Activated naive CD8-positive, alpha-beta T cell treated with anti-CD3 and anti-CD28 coated beads, Interleukin-2, amount 50 U/mL, for 24 hours (primary cell): ENCODE data around the gene PTOV1.

Experiments used
- ATAC-seq: fragments of 150-1000 bp; cut with Tn5 transposase; one replicate; pipeline ENCODE4 v1.10.0; 2021
- DNase-seq: peaks from one replicate; pipeline ENCODE4 v3.0.0; 2021
- H3K27ac Mint-ChIP-seq: one replicate; pipeline ENCODE4 v1.8.0; 2021; ENCODE audit warnings: mild to moderate bottlenecking, mixed read lengths
- H3K27me3 Mint-ChIP-seq: one replicate; pipeline ENCODE4 v1.8.0; 2021; ENCODE audit warnings: mixed read lengths
- H3K36me3 Mint-ChIP-seq: one replicate; pipeline ENCODE4 v1.8.0; 2021; ENCODE audit warnings: low read depth, mixed read lengths
- H3K4me1 Mint-ChIP-seq: one replicate; pipeline ENCODE4 v1.8.0; 2021; ENCODE audit warnings: mixed read lengths
- H3K4me3 Mint-ChIP-seq: one replicate; pipeline ENCODE4 v1.8.0; 2021; ENCODE audit warnings: mild to moderate bottlenecking, moderate library complexity, mixed read lengths
- H3K9me3 Mint-ChIP-seq: one replicate; pipeline ENCODE4 v1.8.0; 2021; ENCODE audit warnings: mixed read lengths

The PTOV1 gene

GRCh38 chr19:49887665-49888509, 36.9 kb downstream of the PTOV1 start:
- Mint-ChIP-seq H3K27ac (no peak overlapping the region), H3K9me3 (no peaks in the 10 kb centered on the region), H3K4me3 (no peak overlapping the region), H3K4me1 (peaks cover 12% of the 10 kb centered on the region), H3K27me3 (no peaks in the 10 kb centered on the region), H3K36me3 (peaks cover 21% of the 10 kb centered on the region)
- no peak for ATAC-seq
- DNase-seq, result no peak

- Mint-ChIP-seq H3K36me3 (peaks cover 19% of the 10 kb centered on the region), H3K27ac (no peak overlapping the region), H3K4me3 (no peak overlapping the region), H3K4me1 (peaks cover 15% of the 10 kb centered on the region), H3K9me3 (no peaks in the 10 kb centered on the region), H3K27me3 (no peaks in the 10 kb centered on the region)
- DNase-seq (no peak), ATAC-seq (no peak)
Observed at GRCh38 chr19:49888510-49888824, 37.5 kb downstream of the PTOV1 start.

GRCh38 chr19:49889038-49889686, 38.2 kb downstream of the PTOV1 start:
- no peaks in the 10 kb centered on the region for H3K27me3 Mint-ChIP-seq
- H3K36me3 Mint-ChIP-seq, result peaks cover 18% of the 10 kb centered on the region
- H3K4me1 Mint-ChIP-seq, result peaks cover 19% of the 10 kb centered on the region
- H3K27ac Mint-ChIP-seq, result no peak overlapping the region
- no peak overlapping the region for H3K4me3 Mint-ChIP-seq
- DNase-seq (no peak), ATAC-seq (no peak)
- H3K9me3 Mint-ChIP-seq, result no peaks in the 10 kb centered on the region

GRCh38 chr19:49889687-49890348, 38.9 kb downstream of the PTOV1 start:
- ATAC-seq, result peak; percentile 53
- H3K36me3 Mint-ChIP-seq, result peaks cover 15% of the 10 kb centered on the region
- no peaks in the 10 kb centered on the region for H3K9me3 Mint-ChIP-seq
- peak; percentile 78 for DNase-seq
- H3K4me3 Mint-ChIP-seq, result peak overlapping the region; percentile 63
- H3K27ac Mint-ChIP-seq, result peak overlapping the region; percentile 59
- H3K4me1 Mint-ChIP-seq, result peaks cover 24% of the 10 kb centered on the region
- no peaks in the 10 kb centered on the region for H3K27me3 Mint-ChIP-seq

DNA sequence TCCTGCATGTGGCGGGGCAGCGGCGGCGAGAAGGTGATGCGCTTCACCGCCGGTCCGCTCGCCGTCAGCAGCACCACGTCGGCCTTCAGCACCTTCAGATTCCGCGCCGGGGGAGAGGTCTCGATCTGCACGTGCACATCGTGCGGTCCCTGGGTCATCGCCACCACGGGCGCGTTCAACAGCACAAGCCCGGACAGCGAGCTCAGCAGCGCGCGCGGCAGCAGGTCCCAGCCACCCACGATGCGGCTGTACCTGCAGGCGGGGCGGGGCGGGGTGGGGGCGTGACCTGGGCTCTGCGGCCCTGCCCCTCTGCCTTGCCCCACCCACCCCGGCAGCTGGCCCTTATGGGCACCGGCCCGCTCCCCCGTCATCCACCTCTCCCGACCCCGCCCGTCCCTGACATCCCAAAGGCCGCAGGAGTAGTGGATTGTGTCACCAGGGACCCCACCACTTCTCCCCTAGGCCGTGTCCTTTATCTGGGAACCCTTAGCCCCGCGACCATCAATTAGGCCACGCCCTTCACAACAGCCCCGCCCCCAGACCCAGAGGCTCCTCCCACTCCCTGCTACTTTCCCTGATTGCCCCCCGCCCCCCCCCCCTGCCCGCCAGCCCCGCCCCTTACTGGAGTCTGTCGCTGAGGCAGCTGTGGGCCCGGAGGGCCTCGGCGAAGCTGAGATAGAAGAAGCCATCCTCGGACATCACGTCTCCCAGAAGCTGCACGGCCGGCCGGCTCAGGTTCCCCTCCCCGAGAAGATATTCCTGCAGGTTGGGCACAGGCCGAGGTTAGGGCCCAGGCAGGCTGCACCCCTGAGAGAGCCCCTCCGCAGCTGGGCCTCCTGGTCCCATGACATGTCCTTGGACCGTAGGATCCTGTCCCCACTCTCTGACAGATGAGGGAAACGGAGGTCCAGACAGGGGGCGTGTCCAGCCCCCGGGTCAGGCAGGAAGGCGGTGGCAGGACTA, 39.7 kb downstream of the PTOV1 start:
- H3K4me3 Mint-ChIP-seq, result peak overlapping the region; percentile 63
- no peaks in the 10 kb centered on the region for H3K27me3 Mint-ChIP-seq
- peaks cover 11% of the 10 kb centered on the region for H3K36me3 Mint-ChIP-seq
- H3K4me1 Mint-ChIP-seq, result peaks cover 30% of the 10 kb centered on the region
- DNase-seq, result peak; percentile 64
- H3K9me3 Mint-ChIP-seq, result no peaks in the 10 kb centered on the region
- ATAC-seq, result peak; percentile 54
- peak overlapping the region; percentile 59 for H3K27ac Mint-ChIP-seq

DNA sequence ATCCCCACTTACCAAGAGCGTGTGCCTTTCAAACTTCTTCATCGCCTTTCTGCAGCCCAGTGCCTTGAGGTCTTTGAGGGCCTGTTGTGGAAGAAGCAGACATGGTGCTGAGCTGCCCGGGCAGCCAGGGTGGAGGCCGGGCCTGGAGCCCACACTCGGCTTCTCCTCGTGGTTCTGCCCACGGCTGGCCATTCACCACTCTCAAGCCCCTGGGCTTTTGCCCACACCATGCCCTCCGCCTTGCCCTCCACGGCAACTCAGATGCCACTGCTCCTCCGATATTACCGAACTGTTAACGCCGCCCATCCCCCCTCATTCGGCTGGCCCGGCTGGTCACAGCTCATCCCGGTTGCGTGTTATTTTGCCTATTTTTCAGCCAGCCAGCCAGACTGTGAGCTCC, 40.4 kb downstream of the PTOV1 start:
- Mint-ChIP-seq H3K27me3 (no peaks in the 10 kb centered on the region), H3K9me3 (no peaks in the 10 kb centered on the region), H3K36me3 (peaks cover 8% of the 10 kb centered on the region), H3K27ac (no peak overlapping the region), H3K4me3 (no peak overlapping the region), H3K4me1 (peaks cover 38% of the 10 kb centered on the region)
- ATAC-seq, result no peak
- DNase-seq, result no peak

GRCh38 chr19:49892716-49893115, 41.8 kb downstream of the PTOV1 start:
- peak overlapping the region; percentile 27 for H3K4me3 Mint-ChIP-seq
- ATAC-seq (no peak), DNase-seq (no peak)
- H3K27me3 Mint-ChIP-seq, result no peaks in the 10 kb centered on the region
- H3K4me1 Mint-ChIP-seq, result peaks cover 51% of the 10 kb centered on the region
- no peaks in the 10 kb centered on the region for H3K9me3 Mint-ChIP-seq
- peaks cover 7% of the 10 kb centered on the region for H3K36me3 Mint-ChIP-seq
- H3K27ac Mint-ChIP-seq, result peak overlapping the region; percentile 23

DNA sequence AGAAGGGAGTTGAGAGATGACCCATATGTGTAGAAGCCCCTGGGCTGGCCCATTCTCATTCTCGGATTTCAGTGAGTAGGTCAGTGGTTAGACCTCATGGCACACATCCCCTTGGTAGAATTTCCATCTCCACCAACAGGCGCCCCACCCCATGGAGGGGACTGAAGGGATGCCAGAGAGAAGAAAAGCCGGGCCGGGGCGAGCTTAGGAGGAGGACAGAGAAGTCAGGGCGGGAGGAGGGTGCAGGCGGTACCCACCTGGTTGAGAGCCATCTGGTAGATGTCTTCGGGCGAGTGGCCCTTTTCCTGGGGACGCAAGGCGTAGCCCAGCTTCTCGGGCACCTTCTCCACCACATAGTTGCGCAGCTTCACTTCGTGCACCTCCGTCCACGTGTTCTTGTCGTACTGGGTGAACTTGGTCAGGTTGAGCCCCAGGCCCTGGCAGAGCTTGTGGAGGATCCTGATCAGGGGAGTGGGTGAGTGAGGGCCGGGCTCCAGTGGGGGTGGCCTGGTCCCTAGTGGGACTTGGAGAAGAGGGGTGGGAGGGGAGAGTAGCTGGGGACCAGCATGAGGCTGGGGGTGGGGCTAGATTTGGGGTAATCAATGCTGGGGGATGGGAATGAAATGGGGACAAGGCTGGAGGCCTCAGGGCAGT, 43.2 kb downstream of the PTOV1 start:
- DNase-seq (peak; percentile 28), ATAC-seq (no peak)
- Mint-ChIP-seq H3K4me1 (peaks cover 61% of the 10 kb centered on the region), H3K36me3 (peaks cover 6% of the 10 kb centered on the region), H3K27ac (peak overlapping the region; percentile 31), H3K9me3 (no peaks in the 10 kb centered on the region), H3K4me3 (peak overlapping the region; percentile 80), H3K27me3 (no peaks in the 10 kb centered on the region)

- H3K27me3 Mint-ChIP-seq, result no peaks in the 10 kb centered on the region
- H3K4me1 Mint-ChIP-seq, result peaks cover 58% of the 10 kb centered on the region
- DNase-seq (peak; percentile 62), ATAC-seq (peak; percentile 30)
- peak overlapping the region; percentile 80 for H3K4me3 Mint-ChIP-seq
- H3K27ac Mint-ChIP-seq, result peak overlapping the region; percentile 76
- H3K9me3 Mint-ChIP-seq, result no peaks in the 10 kb centered on the region
- H3K36me3 Mint-ChIP-seq, result peaks cover 3% of the 10 kb centered on the region
Observed at GRCh38 chr19:49894879-49895565, 44.1 kb downstream of the PTOV1 start.

DNA sequence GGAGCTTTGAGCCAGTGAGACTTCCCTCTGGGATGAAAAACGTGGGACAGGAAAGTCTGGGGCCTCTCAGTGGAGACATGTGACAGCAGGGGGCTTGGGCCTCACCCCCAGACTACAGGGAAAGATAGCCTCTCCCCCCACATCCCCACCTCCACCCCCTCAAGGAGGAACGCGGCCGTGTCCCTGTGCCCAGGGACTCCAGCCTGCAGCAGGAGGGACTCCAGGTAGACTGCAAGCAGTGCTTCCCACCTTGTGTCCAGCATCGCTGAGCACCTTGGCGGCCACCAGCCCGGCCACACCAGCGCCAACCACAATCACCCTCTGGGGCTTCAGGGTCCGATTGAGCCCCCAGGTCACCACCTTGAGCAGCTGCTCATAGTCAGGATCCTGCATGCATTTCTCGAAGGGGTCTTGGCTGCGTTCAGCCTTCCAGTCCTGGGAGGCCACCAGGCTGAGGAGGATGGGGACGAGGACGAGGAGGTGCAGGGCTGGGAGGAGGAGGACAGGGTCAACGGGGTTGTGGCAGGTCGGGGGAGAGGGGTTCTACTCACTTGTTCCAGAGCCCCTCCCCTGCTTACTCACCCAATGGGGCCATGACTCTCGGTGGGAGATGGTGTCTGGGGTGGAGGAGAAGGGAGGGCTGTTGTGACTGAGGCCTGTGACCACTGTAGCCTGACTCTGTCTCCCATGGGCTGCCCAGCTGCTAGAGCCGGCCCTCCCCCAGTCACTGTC, 44.8 kb downstream of the PTOV1 start:
- no peak for ATAC-seq
- Mint-ChIP-seq H3K36me3 (peaks cover 3% of the 10 kb centered on the region), H3K27me3 (no peaks in the 10 kb centered on the region), H3K4me3 (peak overlapping the region; percentile 80), H3K4me1 (peaks cover 60% of the 10 kb centered on the region), H3K9me3 (no peaks in the 10 kb centered on the region), H3K27ac (peak overlapping the region; percentile 93)
- DNase-seq, result no peak

GRCh38 chr19:49896863-49897621, 46.1 kb downstream of the PTOV1 start, which contains the start of gene IL4I1:
Gene IL4I1, minus strand, starts transcription at chr19:49896887. Its CDS starts 727 bp downstream, at chr19:49896160.
- peaks cover 69% of the 10 kb centered on the region for H3K4me1 Mint-ChIP-seq
- ATAC-seq (peak; percentile 71), DNase-seq (peak; percentile 74)
- no peaks in the 10 kb centered on the region for H3K9me3 Mint-ChIP-seq
- H3K27ac Mint-ChIP-seq, result peak within 1 kb of the TSS; percentile 93
- H3K4me3 Mint-ChIP-seq, result peak within 1 kb of the TSS; percentile 80
- peaks cover 3% of the 10 kb centered on the region for H3K36me3 Mint-ChIP-seq
- no peaks in the 10 kb centered on the region for H3K27me3 Mint-ChIP-seq

GRCh38 chr19:49904136-49904535, 53.2 kb downstream of the PTOV1 start:
- Mint-ChIP-seq H3K36me3 (peaks cover 29% of the 10 kb centered on the region), H3K4me3 (no peak overlapping the region), H3K4me1 (peaks cover 64% of the 10 kb centered on the region), H3K27me3 (no peaks in the 10 kb centered on the region), H3K9me3 (no peaks in the 10 kb centered on the region), H3K27ac (no peak overlapping the region)
- no peak for DNase-seq
- no peak for ATAC-seq
